GM23338 (cell line): ENCODE data around the gene KARS1.
A peak's percentile ranks its signal among the peaks of the same experiment; 100 is the strongest.

Source experiments
- EZH2 ChIP-seq: fragments of 200-600 bp; sonication (generic); IDR thresholded peaks from one replicate; pipeline ENCODE4 v1.8.0; 2017; ENCODE audit warnings: antibody characterized with exemption, mild to moderate bottlenecking, low read depth; ENCODE audit not compliant: unreplicated experiment
- EZH2phosphoT487 ChIP-seq: fragments of 200-600 bp; sonication (generic); IDR thresholded peaks from one replicate; pipeline ENCODE4 v1.8.1; 2018; ENCODE audit warnings: antibody characterized with exemption; ENCODE audit not compliant: unreplicated experiment
- NANOG ChIP-seq: IDR thresholded peaks from 2 replicates; pipeline ENCODE4 v1.6.1; 2016; ENCODE audit warnings: antibody characterized with exemption, borderline replicate concordance
- POLR2AphosphoS5 ChIP-seq: IDR thresholded peaks from 2 replicates; pipeline ENCODE4 v1.6.1; 2016; ENCODE audit warnings: antibody characterized with exemption, low read depth
- TF ChIP-seq, protein P1 (sequence below), 2 experiments: fragments of 200-600 bp in 1 of 2; sonication (generic) in 1 of 2; conservative IDR thresholded peaks; 2 replicates each; pipeline versions ENCODE4 v1.5.1 to v1.6.1; 2016 to 2017; ENCODE audit warnings: antibody characterized with exemption in 2 of 2, low read depth in 2 of 2, mild to moderate bottlenecking in 2 of 2, moderate library complexity in 1 of 2
- TF ChIP-seq, protein P2 (sequence below): fragments of 250-450 bp; sonication (Bioruptor Pico); IDR thresholded peaks from 2 replicates; pipeline ENCODE4 v1.5.0; 2020; ENCODE audit warnings: mild to moderate bottlenecking, moderate library complexity

DNA sequence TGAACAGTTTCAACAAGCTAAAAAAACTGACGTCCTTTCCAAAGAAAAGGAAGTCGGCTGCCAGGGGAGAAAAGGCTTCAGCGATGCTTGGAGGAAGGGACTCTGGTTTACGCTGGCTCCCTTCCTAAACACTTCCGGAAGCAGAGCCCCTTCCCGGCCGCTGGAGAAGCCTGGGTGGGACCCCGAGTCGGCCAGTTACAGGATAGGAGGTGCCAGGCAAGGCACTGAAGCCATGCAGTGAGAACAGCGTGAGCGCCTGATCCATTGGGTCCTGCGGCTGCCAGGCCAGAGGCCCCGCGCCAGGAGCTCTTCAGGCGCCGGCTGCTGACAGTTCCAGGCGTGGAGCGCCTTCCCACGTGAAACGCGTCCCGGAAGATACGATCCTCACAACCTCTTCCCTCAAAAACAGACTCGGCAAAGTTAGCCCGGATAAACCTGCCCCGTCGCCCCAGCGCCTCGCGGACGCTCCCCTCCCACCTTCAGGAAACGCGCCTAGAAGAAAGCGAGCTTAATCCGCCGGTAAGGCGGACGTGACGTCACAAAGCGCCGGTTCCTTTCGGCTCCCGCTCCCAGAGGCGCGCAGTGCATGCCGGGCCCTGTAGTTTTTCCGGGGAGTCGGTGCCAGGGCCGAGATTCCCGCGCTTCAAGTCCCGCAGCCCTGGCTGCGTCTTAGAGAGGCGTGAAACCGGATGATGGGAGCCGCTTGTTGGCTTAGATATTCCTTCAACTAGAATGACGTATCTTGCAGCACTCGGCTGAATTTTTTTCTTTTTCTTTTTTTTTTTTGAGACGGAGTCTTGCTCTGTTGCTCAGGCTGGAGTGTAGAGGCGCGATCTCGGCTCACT, 24.5 kb downstream of the KARS1 start, which contains the start of gene ADAT1:
- TF ChIP-seq, protein P1, sequence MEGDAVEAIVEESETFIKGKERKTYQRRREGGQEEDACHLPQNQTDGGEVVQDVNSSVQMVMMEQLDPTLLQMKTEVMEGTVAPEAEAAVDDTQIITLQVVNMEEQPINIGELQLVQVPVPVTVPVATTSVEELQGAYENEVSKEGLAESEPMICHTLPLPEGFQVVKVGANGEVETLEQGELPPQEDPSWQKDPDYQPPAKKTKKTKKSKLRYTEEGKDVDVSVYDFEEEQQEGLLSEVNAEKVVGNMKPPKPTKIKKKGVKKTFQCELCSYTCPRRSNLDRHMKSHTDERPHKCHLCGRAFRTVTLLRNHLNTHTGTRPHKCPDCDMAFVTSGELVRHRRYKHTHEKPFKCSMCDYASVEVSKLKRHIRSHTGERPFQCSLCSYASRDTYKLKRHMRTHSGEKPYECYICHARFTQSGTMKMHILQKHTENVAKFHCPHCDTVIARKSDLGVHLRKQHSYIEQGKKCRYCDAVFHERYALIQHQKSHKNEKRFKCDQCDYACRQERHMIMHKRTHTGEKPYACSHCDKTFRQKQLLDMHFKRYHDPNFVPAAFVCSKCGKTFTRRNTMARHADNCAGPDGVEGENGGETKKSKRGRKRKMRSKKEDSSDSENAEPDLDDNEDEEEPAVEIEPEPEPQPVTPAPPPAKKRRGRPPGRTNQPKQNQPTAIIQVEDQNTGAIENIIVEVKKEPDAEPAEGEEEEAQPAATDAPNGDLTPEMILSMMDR (conservative IDR thresholded peaks at IDR 0.05; ENCODE audit: low read depth in 2 of 2): no peak
- peak; percentile 96 for TF ChIP-seq POLR2AphosphoS5
- no peak for TF ChIP-seq EZH2phosphoT487
- TF ChIP-seq, protein P2, sequence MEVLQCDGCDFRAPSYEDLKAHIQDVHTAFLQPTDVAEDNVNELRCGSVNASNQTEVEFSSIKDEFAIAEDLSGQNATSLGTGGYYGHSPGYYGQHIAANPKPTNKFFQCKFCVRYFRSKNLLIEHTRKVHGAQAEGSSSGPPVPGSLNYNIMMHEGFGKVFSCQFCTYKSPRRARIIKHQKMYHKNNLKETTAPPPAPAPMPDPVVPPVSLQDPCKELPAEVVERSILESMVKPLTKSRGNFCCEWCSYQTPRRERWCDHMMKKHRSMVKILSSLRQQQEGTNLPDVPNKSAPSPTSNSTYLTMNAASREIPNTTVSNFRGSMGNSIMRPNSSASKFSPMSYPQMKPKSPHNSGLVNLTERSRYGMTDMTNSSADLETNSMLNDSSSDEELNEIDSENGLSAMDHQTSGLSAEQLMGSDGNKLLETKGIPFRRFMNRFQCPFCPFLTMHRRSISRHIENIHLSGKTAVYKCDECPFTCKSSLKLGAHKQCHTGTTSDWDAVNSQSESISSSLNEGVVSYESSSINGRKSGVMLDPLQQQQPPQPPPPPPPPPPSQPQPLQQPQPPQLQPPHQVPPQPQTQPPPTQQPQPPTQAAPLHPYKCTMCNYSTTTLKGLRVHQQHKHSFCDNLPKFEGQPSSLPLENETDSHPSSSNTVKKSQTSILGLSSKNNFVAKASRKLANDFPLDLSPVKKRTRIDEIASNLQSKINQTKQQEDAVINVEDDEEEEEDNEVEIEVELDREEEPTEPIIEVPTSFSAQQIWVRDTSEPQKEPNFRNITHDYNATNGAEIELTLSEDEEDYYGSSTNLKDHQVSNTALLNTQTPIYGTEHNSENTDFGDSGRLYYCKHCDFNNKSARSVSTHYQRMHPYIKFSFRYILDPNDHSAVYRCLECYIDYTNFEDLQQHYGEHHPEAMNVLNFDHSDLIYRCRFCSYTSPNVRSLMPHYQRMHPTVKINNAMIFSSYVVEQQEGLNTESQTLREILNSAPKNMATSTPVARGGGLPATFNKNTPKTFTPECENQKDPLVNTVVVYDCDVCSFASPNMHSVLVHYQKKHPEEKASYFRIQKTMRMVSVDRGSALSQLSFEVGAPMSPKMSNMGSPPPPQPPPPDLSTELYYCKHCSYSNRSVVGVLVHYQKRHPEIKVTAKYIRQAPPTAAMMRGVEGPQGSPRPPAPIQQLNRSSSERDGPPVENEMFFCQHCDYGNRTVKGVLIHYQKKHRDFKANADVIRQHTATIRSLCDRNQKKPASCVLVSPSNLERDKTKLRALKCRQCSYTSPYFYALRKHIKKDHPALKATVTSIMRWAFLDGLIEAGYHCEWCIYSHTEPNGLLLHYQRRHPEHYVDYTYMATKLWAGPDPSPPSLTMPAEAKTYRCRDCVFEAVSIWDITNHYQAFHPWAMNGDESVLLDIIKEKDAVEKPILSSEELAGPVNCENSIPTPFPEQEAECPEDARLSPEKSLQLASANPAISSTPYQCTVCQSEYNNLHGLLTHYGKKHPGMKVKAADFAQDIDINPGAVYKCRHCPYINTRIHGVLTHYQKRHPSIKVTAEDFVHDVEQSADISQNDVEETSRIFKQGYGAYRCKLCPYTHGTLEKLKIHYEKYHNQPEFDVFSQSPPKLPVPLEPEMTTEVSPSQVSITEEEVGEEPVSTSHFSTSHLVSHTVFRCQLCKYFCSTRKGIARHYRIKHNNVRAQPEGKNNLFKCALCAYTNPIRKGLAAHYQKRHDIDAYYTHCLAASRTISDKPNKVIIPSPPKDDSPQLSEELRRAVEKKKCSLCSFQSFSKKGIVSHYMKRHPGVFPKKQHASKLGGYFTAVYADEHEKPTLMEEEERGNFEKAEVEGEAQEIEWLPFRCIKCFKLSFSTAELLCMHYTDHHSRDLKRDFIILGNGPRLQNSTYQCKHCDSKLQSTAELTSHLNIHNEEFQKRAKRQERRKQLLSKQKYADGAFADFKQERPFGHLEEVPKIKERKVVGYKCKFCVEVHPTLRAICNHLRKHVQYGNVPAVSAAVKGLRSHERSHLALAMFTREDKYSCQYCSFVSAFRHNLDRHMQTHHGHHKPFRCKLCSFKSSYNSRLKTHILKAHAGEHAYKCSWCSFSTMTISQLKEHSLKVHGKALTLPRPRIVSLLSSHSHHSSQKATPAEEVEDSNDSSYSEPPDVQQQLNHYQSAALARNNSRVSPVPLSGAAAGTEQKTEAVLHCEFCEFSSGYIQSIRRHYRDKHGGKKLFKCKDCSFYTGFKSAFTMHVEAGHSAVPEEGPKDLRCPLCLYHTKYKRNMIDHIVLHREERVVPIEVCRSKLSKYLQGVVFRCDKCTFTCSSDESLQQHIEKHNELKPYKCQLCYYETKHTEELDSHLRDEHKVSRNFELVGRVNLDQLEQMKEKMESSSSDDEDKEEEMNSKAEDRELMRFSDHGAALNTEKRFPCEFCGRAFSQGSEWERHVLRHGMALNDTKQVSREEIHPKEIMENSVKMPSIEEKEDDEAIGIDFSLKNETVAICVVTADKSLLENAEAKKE (CRISPR knock-in tag): no peak
- TF ChIP-seq NANOG: no peak
- TF ChIP-seq EZH2: no peak
